Measurements from ENCODE around the gene ABAT.

Gene ABAT

DNA sequence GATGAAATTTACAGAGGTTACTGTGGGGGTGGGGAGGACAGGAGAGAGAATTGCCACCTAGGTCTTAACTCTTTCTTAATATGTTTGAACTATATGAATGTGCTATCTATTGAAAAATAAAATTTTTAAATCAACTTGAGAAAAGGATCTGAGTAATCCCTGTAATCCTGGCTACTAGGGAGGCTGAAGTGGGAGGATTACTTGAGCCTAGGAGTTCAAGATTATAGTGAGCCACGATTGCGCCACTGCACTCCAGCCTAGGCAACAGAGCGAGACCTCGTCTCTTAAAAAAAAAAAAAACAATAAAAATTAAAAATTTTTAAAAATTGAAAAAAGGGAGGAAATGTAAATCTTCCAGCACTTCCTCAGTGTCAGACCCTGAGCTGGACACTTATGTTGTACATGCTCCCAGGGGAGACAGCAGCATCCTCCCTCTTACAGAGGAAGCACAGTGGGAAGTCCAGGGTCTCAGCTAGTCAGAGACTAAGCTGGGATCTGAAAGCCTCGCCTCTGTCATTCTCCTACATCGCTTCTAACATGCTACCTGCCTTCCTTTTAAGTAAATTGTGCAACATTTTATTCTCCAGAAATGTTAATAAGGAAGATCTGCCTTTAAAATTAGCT, 145.1 kb downstream of the ABAT start:
- no peak for DNase-seq

- no peak for DNase-seq
Observed at GRCh38 chr16:8822403-8822802, 148.0 kb downstream of the ABAT start.

- DNase-seq: no peak
Observed at GRCh38 chr16:8826278-8826879, 152.0 kb downstream of the ABAT start.

DNA sequence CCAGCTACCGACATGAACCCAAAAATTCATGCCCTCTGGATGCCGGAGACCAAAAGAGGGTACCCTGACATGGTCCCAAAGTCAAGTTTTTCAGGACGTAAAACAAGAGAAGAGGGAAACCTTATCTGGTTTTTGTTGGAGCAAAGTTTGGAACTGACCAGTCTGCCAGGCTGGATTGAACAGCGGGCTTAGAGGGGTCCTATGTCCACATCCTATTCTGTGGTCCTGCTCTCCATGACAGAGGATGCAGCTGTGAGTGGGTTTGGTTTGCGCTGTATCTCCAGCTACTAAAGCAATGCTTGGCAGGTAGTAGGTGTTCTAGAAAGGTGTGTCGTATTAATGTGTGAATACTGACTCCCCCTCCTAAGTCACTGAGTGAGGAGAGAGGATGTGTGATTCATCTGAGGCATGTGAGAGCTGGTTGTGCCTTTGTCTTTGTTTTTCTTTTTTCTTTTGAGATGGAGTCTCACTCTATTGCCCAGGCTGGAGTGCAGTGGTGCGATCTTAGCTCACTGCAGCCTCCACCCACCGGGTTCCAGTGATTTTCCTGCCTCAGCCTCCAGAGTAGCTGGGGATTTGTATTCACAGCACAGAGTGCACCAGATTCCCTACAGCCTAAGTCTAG, 154.2 kb downstream of the ABAT start:
- DNase-seq: no peak

DNA sequence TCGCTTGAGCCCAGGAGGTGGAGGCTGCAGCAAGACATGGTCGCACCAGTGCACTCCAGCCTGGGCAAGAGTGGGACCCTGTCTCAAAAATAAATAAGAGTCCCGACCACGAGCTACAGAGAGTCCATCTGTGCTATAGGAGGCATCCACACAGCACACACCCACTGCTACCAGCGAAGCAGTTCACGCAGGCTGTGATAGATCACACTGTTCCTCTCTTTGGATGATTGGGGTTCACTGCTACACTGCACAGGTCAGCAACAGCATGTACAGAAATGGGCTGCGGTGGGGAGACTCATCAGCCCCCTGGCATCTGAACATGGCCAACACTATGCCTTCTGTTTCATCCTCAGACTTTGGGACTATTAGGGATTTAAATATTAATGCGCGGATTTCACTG, 157.0 kb downstream of the ABAT start:
- DNase-seq: no peak

GRCh38 chr16:8831871-8832716, 157.7 kb downstream of the ABAT start:
- DNase-seq: no peak

- no peak for DNase-seq
Observed at GRCh38 chr16:8832717-8833105, 158.3 kb downstream of the ABAT start.
